Activated naive CD8-positive, alpha-beta T cell treated with anti-CD3 and anti-CD28 coated beads, Interleukin-2, amount 10 ng/mL, durations not matched to agents 7 days and 5 days (primary cell): ENCODE results near the gene SF3B1. TPM values are rescaled to one million over a fixed set of nuclear protein-coding genes. Genes with fewer than 3 reads are reported as not detected.
A peak's percentile ranks its signal among the peaks of the same experiment; 100 is the strongest.
"Not testable (repeated sequence)": the region's sequence is repeated elsewhere in the genome, so short reads cannot be mapped to it uniquely, and the experiment has no call there.

ENCODE experiments used
- ATAC-seq: fragments of 150-1000 bp; cut with Tn5 transposase; one replicate; pipeline ENCODE4 v1.10.0; 2021; ENCODE audit warnings: low read depth, moderate library complexity
- POLR2A ChIA-PET: fragments of 350-600 bp; sonication (Branson Sonifier 250); formaldehyde crosslinking; loops from one replicate; lab custom pipeline; 2021; ENCODE audit warnings: antibody characterized with exemption; lab: Charles Lee
- DNase-seq: peaks from one replicate; pipeline ENCODE4 v3.0.0; 2021
- H3K27ac Mint-ChIP-seq: one replicate; pipeline ENCODE4 v1.8.0; 2022; ENCODE audit warnings: mild to moderate bottlenecking, mixed read lengths
- H3K27me3 Mint-ChIP-seq: one replicate; pipeline ENCODE4 v1.8.0; 2022; ENCODE audit warnings: mild to moderate bottlenecking, moderate library complexity, mixed read lengths
- H3K36me3 Mint-ChIP-seq: one replicate; pipeline ENCODE4 v1.8.0; 2021; ENCODE audit warnings: mild to moderate bottlenecking, mixed read lengths
- H3K4me1 Mint-ChIP-seq: one replicate; pipeline ENCODE4 v1.8.0; 2021; ENCODE audit warnings: mixed read lengths
- H3K4me3 Mint-ChIP-seq: one replicate; pipeline ENCODE4 v1.8.0; 2022; ENCODE audit warnings: mild to moderate bottlenecking, moderate library complexity, mixed read lengths
- H3K9me3 Mint-ChIP-seq: one replicate; pipeline ENCODE4 v1.8.0; 2021; ENCODE audit warnings: mixed read lengths
- total RNA-seq, 2 experiments: library from RNA; stranded (reverse); gene quantifications; one replicate each; pipeline ENCODE4 v1.2.3, GENCODE V29; 2021

SF3B1 gene
- total RNA-seq, 2 experiments from 2014 or later: 388 to 392 TPM

DNA sequence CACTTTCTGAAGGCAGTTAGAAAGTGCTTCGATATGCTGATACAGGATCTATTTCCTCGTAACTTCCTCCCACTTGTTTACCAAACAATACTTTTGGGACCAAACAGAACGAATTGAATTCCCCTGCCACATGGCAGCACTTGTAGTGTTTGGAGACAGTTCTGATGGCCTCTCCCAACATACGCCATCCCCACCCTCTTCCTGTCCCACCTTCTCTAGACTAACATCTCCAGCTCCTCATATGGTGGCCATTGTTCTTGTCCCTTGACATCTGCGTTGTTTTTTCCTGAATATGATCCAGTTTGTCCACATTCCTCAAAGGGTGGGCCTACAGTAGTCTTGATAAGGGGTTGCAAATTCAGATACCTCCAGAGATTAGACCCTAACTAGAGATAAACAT, 70.8 kb downstream of the SF3B1 start:
- H3K9me3 Mint-ChIP-seq: peaks cover 4% of the 10 kb centered on the region
- H3K27me3 Mint-ChIP-seq: no peaks in the 10 kb centered on the region
- H3K4me1 Mint-ChIP-seq: peaks cover 6% of the 10 kb centered on the region
- POLR2A ChIA-PET: interaction anchor here (0.8 kb wide), 1 partner anchor 174 kb away, joined by 3 read pairs; no protein-coding TSS in a partner anchor
- H3K36me3 Mint-ChIP-seq: peaks cover 6% of the 10 kb centered on the region
- ATAC-seq (no peak), DNase-seq (no peak)
- H3K27ac Mint-ChIP-seq: no peak overlapping the region
- H3K4me3 Mint-ChIP-seq: no peak overlapping the region

DNA sequence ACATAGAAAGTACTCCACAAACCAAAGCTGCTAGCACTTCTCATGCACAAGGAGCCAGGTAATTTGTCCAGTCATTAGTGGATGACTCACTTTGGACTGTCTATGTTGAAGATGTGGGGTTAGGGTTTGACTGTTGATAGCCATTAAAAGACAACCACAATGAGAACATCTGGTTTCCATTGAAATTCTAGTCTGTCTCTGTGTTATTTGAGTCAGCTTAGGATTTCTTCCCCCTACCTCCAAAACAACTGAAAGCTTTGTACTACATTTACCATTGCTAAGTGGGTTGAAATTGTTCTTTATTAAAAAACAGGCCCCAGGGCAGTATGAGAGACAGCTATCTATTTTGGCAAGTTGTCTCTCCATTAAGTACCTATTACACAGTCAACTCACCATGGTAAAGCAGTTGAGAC, 74.1 kb downstream of the SF3B1 start:
- Mint-ChIP-seq H3K4me1 (peaks cover 12% of the 10 kb centered on the region), H3K4me3 (no peak overlapping the region), H3K36me3 (peaks cover 6% of the 10 kb centered on the region), H3K9me3 (peaks cover 4% of the 10 kb centered on the region), H3K27ac (no peak overlapping the region), H3K27me3 (no peaks in the 10 kb centered on the region)
- POLR2A ChIA-PET: no interaction called here
- no peak for ATAC-seq
- DNase-seq: no peak

DNA sequence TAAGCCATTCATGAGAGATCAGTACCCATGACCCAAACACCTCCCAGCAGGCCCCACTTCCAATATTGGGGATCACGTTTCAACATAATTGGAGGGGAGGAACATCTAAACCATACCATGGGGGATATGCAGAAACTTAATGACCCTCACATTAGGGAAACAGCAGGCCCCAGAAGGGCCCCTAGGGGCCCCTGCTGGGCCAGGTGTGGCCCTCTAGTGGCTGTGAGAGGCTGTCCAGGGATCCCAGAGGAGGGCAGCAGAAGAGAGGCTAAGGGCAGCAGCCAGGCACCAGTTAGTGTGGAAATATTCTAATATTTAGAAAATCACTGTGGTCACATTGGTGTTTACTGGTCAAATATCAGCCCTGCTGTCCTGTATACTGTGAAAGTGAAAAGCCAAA, 75.0 kb downstream of the SF3B1 start:
- peaks cover 12% of the 10 kb centered on the region for H3K4me1 Mint-ChIP-seq
- POLR2A ChIA-PET: no interaction called here
- peaks cover 6% of the 10 kb centered on the region for H3K36me3 Mint-ChIP-seq
- H3K27ac Mint-ChIP-seq: no peak overlapping the region
- peaks cover 4% of the 10 kb centered on the region for H3K9me3 Mint-ChIP-seq
- DNase-seq: no peak
- no peak overlapping the region for H3K4me3 Mint-ChIP-seq
- ATAC-seq: no peak
- no peaks in the 10 kb centered on the region for H3K27me3 Mint-ChIP-seq

DNA sequence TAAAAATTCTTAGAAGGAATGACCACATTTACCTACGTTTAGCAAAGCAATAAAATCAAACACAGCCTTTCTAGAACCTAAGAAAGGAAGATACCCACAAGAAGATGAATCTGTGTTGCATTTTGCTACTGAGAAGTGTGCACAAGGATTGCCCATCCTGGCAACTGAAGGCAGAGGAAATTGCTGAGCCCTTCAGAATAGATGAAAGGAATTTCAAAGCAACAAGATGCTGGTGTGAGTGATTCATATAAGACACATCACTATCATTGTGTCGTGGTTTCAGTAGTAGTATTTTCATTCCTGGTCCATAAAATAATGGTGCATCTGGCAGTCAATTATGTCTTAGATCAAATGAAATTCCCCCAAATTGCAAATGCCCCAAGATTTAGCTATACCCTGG, 75.9 kb downstream of the SF3B1 start:
- DNase-seq (no peak), ATAC-seq (peak; percentile 79)
- Mint-ChIP-seq H3K4me1 (peaks cover 12% of the 10 kb centered on the region), H3K36me3 (peaks cover 6% of the 10 kb centered on the region), H3K4me3 (no peak overlapping the region), H3K27me3 (no peaks in the 10 kb centered on the region), H3K9me3 (peaks cover 4% of the 10 kb centered on the region), H3K27ac (no peak overlapping the region)
- POLR2A ChIA-PET: no interaction called here

DNA sequence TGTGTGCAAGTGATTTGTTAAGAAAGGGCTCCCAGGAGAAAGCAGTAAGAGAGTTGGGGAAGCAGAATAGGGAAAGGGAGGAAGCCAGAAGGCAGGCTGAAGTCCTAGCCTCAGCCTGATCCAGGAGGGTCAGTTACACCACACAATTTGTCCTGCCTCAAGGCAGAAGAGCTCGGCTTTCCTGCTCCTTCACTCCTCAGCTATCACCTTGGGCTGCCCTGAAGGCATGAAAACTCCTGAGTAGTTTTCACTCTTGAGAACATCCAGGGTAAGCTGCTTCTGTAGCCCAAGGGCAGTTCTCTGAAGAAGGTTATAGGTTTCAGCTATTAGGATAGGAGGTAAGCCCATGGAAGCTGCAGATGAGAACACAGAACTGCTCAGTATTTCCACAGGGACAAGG, 76.8 kb downstream of the SF3B1 start:
- no peaks in the 10 kb centered on the region for H3K27me3 Mint-ChIP-seq
- no peak overlapping the region for H3K4me3 Mint-ChIP-seq
- H3K9me3 Mint-ChIP-seq: peaks cover 4% of the 10 kb centered on the region
- POLR2A ChIA-PET: no interaction called here
- no peak overlapping the region for H3K27ac Mint-ChIP-seq
- peaks cover 12% of the 10 kb centered on the region for H3K4me1 Mint-ChIP-seq
- ATAC-seq (no peak), DNase-seq (no peak)
- H3K36me3 Mint-ChIP-seq: peaks cover 6% of the 10 kb centered on the region

DNA sequence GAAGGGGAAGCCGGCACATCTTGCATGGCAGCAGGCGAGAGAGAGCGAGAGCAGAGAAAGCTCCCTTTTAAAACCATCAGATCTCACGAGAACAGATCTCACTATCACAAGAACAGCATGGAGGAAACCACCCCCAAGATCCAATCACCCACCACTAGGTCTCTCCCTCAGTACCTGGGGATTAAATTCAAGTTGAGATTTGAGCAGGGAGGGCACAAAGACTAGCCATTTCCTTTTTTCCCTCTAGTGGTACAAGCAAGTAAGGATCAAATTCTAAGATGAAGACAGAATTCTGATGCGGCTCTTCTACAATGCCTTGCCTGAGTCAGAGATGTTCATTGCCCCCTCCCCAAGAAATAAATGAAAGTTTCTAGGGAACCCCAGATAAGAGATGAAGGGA, 78.7 kb downstream of the SF3B1 start:
- no peak for ATAC-seq
- DNase-seq: no peak
- H3K36me3 Mint-ChIP-seq: peaks cover 6% of the 10 kb centered on the region
- no peak overlapping the region for H3K4me3 Mint-ChIP-seq
- POLR2A ChIA-PET: interaction anchor here (1.4 kb wide), 1 partner anchor 27 kb away, joined by 4 read pairs; no protein-coding TSS in a partner anchor
- H3K27me3 Mint-ChIP-seq: no peaks in the 10 kb centered on the region
- H3K27ac Mint-ChIP-seq: no peak overlapping the region
- H3K4me1 Mint-ChIP-seq: peaks cover 12% of the 10 kb centered on the region
- peaks cover 4% of the 10 kb centered on the region for H3K9me3 Mint-ChIP-seq

DNA sequence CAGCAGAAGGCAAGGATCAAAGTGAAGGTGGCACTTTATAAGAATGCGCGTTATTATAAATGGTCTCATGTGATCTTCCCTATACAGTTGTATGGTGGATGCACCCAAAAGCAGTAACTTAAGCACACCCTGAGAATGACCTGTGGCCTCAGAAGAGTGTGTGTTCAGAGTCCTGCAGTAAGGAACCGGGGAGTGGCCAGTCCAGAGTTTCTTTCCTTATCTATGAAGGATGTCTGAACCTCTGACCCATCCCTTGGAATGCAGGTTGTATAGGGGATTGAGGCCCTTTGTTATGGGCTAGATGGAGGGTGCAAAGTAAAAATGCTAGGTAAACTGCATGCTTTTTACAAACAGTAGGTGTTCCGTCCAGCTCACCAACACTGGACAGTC, 80.7 kb downstream of the SF3B1 start:
- peaks cover 3% of the 10 kb centered on the region for H3K36me3 Mint-ChIP-seq
- no peak overlapping the region for H3K4me3 Mint-ChIP-seq
- ATAC-seq (no peak), DNase-seq (no peak)
- no peaks in the 10 kb centered on the region for H3K27me3 Mint-ChIP-seq
- peaks cover 4% of the 10 kb centered on the region for H3K9me3 Mint-ChIP-seq
- POLR2A ChIA-PET: no interaction called here
- peaks cover 14% of the 10 kb centered on the region for H3K4me1 Mint-ChIP-seq
- H3K27ac Mint-ChIP-seq: no peak overlapping the region

DNA sequence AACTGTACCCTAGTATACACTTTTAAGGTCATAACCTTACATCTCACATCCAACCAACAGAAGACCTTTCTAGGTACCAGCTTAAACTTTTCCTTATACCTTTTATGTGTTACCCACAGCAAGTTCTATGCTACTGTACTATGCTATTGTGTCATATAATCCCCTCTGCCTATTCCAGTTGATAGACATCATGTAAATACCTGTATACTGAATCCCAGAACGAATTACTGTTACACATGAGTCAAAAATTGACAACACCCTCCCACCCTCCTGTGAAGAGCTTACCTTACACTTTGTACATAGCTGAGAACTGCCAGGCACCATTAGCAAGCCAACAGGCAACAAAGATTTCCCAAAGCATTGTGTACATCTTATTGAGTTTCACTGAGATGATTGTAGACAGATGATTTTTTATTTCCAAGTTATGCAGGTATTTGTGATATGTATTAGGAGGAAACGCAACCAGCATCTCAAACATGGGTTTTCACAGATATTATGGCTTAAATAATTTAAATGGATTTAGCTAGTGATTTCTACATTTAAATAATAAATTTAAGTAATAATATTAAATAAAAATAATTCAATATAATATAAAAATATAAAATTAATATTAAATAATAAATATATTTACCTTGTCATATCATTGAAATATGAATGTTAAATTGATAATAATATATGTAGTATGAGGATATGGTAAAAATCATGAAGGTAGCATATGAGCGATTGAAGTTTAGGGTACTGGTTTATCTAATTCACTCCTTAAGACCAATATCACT, 81.2 kb downstream of the SF3B1 start:
- Mint-ChIP-seq H3K27me3 (no peaks in the 10 kb centered on the region), H3K36me3 (peaks cover 2% of the 10 kb centered on the region), H3K27ac (no peak overlapping the region), H3K4me1 (peaks cover 9% of the 10 kb centered on the region), H3K4me3 (no peak overlapping the region), H3K9me3 (peaks cover 4% of the 10 kb centered on the region)
- POLR2A ChIA-PET: no interaction called here
- DNase-seq: no peak
- no peak for ATAC-seq

DNA sequence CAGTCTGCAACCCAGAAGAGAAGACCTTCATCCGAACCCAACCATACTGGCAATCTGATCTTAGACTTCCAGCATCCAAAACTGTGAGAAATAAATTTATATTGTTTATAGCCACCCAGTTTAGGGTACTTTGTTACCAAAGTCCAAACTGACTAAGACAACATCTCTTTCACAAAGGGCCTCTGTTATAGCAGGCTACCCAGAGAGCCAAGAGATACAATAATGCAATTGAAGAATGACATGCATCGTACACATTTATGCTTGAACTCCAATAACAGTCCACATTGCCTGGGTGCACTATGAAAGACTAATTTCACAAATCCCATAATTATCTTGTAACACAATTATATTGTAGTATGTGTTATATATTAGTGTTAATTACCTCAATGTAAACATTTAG, 85.1 kb downstream of the SF3B1 start:
- no peak overlapping the region for H3K4me3 Mint-ChIP-seq
- no peak overlapping the region for H3K27ac Mint-ChIP-seq
- POLR2A ChIA-PET: no interaction called here
- ATAC-seq: no peak
- H3K36me3 Mint-ChIP-seq: peaks cover 2% of the 10 kb centered on the region
- DNase-seq: no peak
- peaks cover 4% of the 10 kb centered on the region for H3K9me3 Mint-ChIP-seq
- no peaks in the 10 kb centered on the region for H3K27me3 Mint-ChIP-seq
- H3K4me1 Mint-ChIP-seq: peaks cover 5% of the 10 kb centered on the region

DNA sequence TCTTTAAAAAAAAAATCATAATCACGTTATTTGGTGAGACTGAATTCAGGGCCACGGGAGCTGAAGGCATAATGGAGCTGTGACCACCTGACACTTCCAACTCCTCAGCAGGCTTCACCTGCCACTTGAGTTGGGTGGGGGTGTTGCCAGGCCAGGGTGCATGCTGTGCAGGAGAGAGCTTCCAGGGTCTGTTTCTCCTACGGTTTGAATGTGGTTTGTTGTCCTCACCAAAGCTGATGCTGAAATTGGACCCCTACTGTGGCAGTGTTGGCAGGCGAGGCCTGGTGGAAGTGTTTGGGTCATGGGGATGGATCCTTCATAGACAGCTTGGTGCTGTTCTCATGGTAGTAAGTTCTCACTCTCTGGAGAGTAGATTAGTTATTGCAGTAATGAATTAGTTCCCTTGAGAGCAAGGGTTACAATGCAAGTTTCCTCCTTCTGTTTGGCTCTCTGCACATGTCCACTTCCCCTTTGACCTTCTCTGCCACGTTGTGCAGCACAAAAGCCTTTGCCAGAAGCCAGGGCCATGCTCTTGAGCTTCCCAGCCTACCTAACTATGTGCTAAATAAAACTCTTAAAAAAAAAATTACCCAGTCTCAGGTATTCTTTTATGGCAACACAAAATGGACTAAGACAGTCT, 86.0 kb downstream of the SF3B1 start:
- POLR2A ChIA-PET: interaction anchor here (1.2 kb wide), 1 partner anchor 86 kb away, joined by 4 read pairs; the partner anchor contains the start of gene SF3B1
- no peak overlapping the region for H3K4me3 Mint-ChIP-seq
- H3K36me3 Mint-ChIP-seq: peaks cover 2% of the 10 kb centered on the region
- H3K4me1 Mint-ChIP-seq: peaks cover 5% of the 10 kb centered on the region
- peaks cover 4% of the 10 kb centered on the region for H3K9me3 Mint-ChIP-seq
- ATAC-seq (no peak), DNase-seq (no peak)
- no peaks in the 10 kb centered on the region for H3K27me3 Mint-ChIP-seq
- no peak overlapping the region for H3K27ac Mint-ChIP-seq

DNA sequence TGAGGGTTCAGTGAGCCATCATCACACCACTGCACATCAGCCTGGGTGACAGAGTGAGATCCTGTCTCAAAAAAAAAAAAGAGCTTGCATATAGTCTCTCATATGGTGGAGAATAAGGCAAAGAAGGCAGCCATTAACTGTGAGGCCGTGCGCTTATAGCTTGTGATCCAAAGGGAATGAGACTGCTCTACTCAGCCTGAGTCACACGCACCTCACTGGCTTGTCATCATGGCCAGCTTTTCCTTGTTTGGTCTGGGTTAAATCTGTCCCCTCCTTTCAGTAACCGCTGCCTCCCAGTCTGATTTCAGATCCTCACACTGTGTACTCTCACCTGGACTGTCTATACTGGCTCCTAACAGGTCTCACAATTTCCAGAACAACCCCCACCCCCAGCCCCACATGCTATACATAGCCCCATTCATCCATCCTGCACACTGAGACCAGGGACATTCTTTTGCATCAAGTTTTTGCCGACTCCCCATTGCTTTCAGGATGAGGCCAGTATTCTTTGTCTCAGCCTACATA, 88.9 kb downstream of the SF3B1 start:
- no peak overlapping the region for H3K4me3 Mint-ChIP-seq
- ATAC-seq (no peak), DNase-seq (no peak)
- H3K27ac Mint-ChIP-seq: no peak overlapping the region
- peaks cover 4% of the 10 kb centered on the region for H3K9me3 Mint-ChIP-seq
- POLR2A ChIA-PET: no interaction called here
- no peaks in the 10 kb centered on the region for H3K27me3 Mint-ChIP-seq
- H3K4me1 Mint-ChIP-seq: peaks cover 5% of the 10 kb centered on the region
- peaks cover 2% of the 10 kb centered on the region for H3K36me3 Mint-ChIP-seq

DNA sequence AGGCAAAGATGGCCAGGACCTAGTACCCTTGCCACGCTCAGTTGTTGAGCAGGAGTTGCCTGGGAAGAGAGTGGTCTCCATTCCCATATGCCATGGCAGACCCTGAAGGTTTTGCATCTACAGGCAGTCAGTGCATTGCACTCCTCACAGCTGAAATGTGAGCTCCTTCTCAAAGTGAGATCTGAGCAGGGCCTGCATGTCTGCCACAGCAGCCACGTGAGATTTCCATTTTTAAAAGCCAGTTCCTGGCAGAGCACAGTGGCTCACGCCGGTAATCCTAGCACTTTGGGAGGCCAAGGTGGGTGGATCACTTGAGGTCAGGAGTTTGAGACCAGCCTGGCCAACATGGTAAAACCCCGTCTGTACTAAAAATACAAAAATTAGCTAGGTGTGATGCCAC, 90.9 kb downstream of the SF3B1 start:
- H3K4me1 Mint-ChIP-seq: peaks cover 11% of the 10 kb centered on the region

DNA sequence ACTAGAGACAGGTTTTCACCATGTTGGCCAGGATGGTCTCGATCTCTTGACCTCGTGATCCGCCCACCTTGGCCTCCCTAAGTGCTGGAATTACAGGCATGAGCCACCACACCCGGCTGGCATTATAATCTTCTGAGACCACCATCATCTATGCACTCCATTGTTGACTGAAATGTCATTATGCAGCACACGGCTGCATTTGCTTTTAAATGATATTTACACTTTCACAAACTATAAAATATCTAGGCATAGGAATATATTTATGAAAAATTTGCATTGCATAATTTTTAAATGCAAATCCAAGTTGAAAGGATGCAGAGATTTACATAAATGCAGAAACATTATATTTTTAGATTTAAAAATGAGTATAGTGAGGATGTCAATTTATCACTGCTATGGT, 94.2 kb downstream of the SF3B1 start:
- no peak for ATAC-seq
- H3K9me3 Mint-ChIP-seq: no peaks in the 10 kb centered on the region
- H3K4me3 Mint-ChIP-seq: no peak overlapping the region
- no peaks in the 10 kb centered on the region for H3K27me3 Mint-ChIP-seq
- no peak overlapping the region for H3K27ac Mint-ChIP-seq
- H3K4me1 Mint-ChIP-seq: peaks cover 11% of the 10 kb centered on the region
- POLR2A ChIA-PET: no interaction called here
- no peaks in the 10 kb centered on the region for H3K36me3 Mint-ChIP-seq
- DNase-seq: no peak

More for the DNA sequence above, 90.9 kb downstream of the SF3B1 start:
- H3K9me3 Mint-ChIP-seq, DNase-seq, H3K4me3 Mint-ChIP-seq, H3K27ac Mint-ChIP-seq, H3K27me3 Mint-ChIP-seq, POLR2A ChIA-PET, H3K36me3 Mint-ChIP-seq, ATAC-seq: not testable (repeated sequence)
